Endothelial cell of hepatic sinusoid (primary cell): ENCODE measurements around the gene CDK6.

Experiments used
- in situ Hi-C: cut with HindIII; loops from 2 replicates; pipeline ENCODE4 v1.10.0; 2017; ENCODE audit warnings: low sequenced_read_pairs

The CDK6 gene

DNA sequence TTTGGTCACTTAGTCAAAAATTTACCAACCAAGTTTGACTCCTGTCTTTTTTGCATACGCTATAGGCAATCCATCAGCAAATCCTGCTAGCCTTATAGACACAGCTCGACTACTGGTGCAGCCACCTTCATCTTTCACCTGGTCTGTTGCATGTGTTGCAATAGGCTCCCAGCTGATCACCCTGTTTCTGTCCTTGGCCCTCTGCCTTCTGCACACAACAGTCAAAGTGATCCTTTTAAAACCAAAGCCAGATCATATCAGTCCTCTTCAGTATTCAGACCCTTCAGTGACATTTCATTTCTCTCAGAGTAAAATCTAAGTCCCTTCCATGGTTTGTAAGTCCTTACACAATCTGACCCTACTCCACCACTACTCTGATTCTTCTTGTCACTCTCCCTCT lies 10.9 kb upstream of the CDK6 start:
- in situ Hi-C loops, result no loop called here

GRCh38 chr7:92845736-92846135 lies 9.4 kb upstream of the CDK6 start:
- in situ Hi-C loops, result no loop called here

- in situ Hi-C loops, result no loop called here
Measured at GRCh38 chr7:92843781-92844180, 7.4 kb upstream of the CDK6 start.

- in situ Hi-C loops, result no loop called here
Measured at GRCh38 chr7:92843034-92843760, 6.8 kb upstream of the CDK6 start.

GRCh38 chr7:92841192-92841591 lies 4.8 kb upstream of the CDK6 start:
- in situ Hi-C loops, result no loop called here

DNA sequence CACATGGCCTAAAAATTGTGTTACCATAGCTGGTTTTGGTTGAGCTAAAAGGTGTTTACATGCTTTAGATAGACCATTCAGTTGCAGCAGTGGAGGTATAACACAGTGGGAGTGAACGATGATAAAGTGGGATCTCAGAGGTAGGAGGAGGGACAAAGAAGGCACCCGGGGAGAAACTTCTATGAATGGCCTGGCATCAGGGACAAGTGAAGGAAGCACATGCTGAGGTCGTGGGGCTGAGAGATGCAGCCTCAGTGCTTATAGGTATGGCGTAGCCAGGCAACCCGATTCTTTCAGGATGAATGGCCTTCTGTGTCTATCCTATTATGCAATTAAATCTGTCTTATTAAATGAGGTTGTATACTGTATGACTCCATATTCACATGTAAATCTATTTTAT lies 3.9 kb upstream of the CDK6 start:
- in situ Hi-C loops, result no loop called here

GRCh38 chr7:92839901-92840300 lies 3.5 kb upstream of the CDK6 start:
- in situ Hi-C loops, result no loop called here

GRCh38 chr7:92838934-92839333 lies 2.6 kb upstream of the CDK6 start:
- in situ Hi-C loops, result no loop called here

- in situ Hi-C loops, result no loop called here
Measured at GRCh38 chr7:92837000-92837749, 802 bp upstream of the CDK6 start.

DNA sequence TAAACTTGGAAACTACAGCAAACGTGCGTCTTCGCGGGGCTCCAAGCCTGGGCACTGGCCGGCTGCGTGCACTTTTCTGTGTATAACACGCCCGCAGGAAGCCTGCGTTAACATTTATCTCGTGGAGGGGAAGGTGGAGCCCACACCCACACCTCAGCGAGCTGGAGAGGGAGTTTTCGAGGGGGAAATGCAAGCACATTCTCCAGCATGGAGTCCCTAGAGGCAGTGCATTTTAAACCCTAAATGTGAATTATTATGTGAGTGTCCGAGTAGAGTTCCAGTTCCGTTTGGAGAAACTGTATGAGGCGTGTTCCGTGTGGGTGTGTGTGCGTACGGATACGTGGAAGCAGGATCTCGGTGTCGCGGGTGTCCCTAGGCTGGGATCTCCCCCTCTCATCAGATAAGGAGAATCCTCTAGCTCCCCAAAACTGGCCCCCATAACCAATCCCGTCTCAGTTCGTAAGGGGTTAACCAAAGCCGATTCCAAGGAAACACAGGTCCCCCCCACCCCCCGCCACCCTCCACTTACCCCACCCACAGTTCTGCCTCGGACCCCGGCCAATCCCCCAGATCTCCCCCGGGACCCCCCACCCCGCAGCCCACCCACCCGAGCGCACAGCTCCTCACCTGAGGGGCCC lies 403 bp downstream of the CDK6 start:
- in situ Hi-C loops, result no loop called here

GRCh38 chr7:92835261-92835850 lies 1.0 kb downstream of the CDK6 start:
- in situ Hi-C loops, result no loop called here

DNA sequence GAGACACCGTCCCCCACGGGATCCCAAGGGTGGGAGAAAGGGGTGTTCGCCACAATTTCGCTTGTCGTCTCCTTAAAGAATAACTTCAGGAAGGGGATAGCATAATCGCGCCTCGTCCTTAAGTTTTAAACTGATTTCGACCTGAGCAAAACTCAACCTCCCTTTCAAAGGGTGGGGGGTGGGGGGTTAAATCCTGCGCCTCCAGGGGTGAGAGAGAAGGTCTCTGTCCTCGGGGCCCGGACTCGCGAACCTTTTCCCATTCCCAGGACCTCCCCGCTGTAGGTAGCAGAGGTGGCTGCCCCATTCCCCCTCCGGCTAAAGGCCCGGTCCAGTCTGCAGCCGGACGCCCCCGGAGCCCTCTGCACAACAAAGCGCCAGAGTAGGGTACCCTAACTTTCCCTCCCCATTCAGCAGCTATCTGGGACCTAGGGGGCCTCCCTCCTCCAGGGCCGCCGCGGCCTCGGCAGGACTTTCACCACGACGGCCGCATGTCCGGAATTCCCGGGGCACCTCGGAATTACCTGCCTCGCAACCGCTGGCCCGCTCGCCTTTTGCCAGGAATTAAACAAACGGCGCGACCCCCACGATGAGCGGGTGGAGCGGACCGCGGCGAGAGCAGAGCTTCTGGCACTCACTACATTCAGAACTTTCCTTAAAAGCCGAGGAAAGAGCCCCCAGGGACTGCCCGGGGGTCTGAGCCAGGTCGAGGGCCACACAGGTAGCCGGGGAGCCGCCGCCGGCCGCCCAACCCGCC lies 1.7 kb downstream of the CDK6 start:
- in situ Hi-C loops, result no loop called here

DNA sequence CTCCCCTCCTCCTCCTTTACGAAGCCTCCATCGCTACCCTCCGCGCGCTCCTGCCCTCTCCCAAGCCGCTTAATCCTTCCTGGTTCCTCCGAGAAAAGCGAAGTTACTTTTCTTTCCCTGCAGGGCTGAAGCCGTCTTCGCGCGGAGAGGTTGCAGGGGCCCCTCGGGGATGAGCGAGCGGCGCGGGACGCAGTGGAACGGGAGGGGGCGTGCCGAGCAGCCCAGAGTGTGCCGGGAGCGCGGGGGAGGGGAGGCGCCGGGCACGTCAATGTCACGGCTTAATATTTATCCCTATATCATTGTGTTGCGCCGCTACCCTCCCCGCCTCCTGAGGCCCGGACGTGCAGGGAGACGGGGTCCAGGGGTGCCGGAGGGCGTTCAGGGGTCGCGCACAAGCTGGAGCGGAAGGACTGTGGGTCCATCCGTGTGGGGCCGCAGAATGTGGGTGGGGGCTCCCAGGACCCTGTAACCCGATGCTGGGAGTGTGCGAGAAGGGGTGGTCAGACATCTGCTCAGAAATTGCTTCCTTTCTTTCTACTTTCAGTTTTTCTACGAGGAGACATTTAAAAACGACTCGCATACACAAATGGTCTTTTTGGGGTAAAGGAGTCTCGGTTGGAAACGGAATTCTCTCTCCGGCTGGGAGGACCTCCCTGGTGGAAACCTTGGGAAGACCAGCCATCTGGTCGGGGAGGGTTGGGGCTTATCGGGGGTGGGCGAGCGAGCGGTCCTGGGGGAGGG lies 2.4 kb downstream of the CDK6 start:
- in situ Hi-C loops, result no loop called here

GRCh38 chr7:92833024-92833765 lies 3.2 kb downstream of the CDK6 start:
- in situ Hi-C loops, result no loop called here

GRCh38 chr7:92832534-92833023 lies 3.8 kb downstream of the CDK6 start:
- in situ Hi-C loops, result no loop called here

DNA sequence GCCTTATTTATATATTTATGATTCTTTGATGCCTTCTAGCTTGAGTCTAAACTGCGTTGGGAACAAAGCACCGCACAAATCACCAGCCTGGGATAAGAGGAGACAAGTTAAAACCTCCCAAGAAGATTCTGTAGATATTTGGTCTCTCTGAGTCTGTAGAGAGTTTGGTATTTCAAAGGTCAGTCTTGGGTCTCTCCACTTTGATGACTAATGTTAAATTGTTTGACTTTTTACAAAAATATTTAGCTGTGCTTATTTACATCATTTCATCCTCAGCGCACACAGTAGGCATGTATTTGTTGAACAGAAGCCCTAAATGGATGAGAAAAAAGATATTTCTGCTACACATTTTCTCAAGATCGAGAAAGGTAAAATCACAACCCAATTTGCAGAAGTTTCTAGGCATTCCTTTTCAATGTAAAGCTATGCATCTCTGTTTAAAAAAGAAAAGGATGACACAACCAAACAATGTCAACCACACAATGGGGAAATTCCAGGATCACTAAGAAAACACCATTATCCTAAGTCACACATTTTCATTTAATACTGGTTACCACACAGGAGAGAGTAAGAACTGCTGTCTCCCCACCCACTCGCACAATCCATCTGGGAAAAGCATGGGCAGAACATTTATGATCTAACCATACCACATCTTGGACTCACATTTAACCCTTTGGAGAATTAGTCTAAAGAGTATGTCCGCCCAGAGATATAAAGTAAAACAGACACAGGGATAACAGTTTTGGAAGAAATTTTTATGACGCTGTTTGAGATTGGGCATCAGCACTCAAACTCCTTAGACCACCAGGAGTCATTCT lies 4.4 kb downstream of the CDK6 start:
- in situ Hi-C loops, result no loop called here

GRCh38 chr7:92830532-92831110 lies 5.8 kb downstream of the CDK6 start:
- in situ Hi-C loops, result no loop called here

GRCh38 chr7:92830027-92830426 lies 6.3 kb downstream of the CDK6 start:
- in situ Hi-C loops, result no loop called here
